Endothelial cell of umbilical vein (primary cell): Measurements from ENCODE around the gene ARRB1. TPM values are rescaled to one million over a fixed set of nuclear protein-coding genes. Genes with fewer than 3 reads are reported as not detected.

ENCODE experiments used
- BruUV-seq: library from RNA; stranded (reverse); fragments of 400-500 nt; replicated peaks from 2 replicates; lab custom pipeline; 2021; lab: Mats Ljungman, UMichigan
- CTCF ChIA-PET: fragments of 300-600, 350-600 bp; sonication (Branson Sonifier 250); formaldehyde crosslinking; loops from one replicate; lab custom pipeline; 2021; ENCODE audit warnings: antibody characterized with exemption, inconsistent platforms; lab: Charles Lee
- POLR2A ChIA-PET: fragments of 300-600, 350-600 bp; sonication (Branson Sonifier 250); formaldehyde crosslinking; loops from one replicate; lab custom pipeline; 2021; ENCODE audit warnings: antibody characterized with exemption, inconsistent platforms; lab: Charles Lee
- DNase-seq: peaks from one replicate; pipeline ENCODE4 v3.0.0-alpha.2; 2011; ENCODE audit warnings: low read depth, low spot score
- FAIRE-seq: peaks from 2 replicates; lab custom pipeline; 2011; peaks lifted over from hg19 to GRCh38; lab: Jason Lieb, UNC
- H2AFZ ChIP-seq: 2 replicates; pipeline ENCODE4 v1.6.0; 2012; ENCODE audit warnings: low read depth, low read length, control low read depth, inconsistent platforms
- H3K27ac ChIP-seq: 2 replicates; pipeline ENCODE4 v1.5.1; 2011; ENCODE audit warnings: low read depth, mild to moderate bottlenecking, control low read depth, low read length, moderate library complexity; ENCODE audit not compliant: insufficient read depth
- H3K27me3 ChIP-seq, 2 experiments: 2 replicates each; pipeline versions ENCODE4 v1.6.0 to v1.6.1; 2011; ENCODE audit warnings: low read length in 2 of 2, mixed read lengths in 1 of 2; ENCODE audit not compliant: control insufficient read depth in 2 of 2, insufficient read depth in 2 of 2
- H3K36me3 ChIP-seq, 2 experiments: 2 replicates in 1 of 2; 3 replicates in 1 of 2; pipeline ENCODE4 v1.5.1; 2011; ENCODE audit warnings: low read length in 2 of 2, mild to moderate bottlenecking in 1 of 2, moderate library complexity in 1 of 2; ENCODE audit not compliant: control insufficient read depth in 2 of 2, insufficient read depth in 2 of 2; ENCODE audit errors: extremely low read depth in 1 of 2
- H3K4me1 ChIP-seq: 3 replicates; pipeline ENCODE4 v1.5.1; 2011; ENCODE audit warnings: mild to moderate bottlenecking, low read length; ENCODE audit not compliant: control insufficient read depth, insufficient read depth; ENCODE audit errors: extremely low read depth
- H3K4me2 ChIP-seq: 2 replicates; pipeline ENCODE4 v1.6.1; 2011; ENCODE audit warnings: low read length, control low read depth, mixed read lengths; ENCODE audit not compliant: insufficient read depth
- H3K4me3 ChIP-seq, 3 experiments: fragments of 200-600 bp in 1 of 3; sonication (generic), shearing (Covaris generic) in 1 of 3; replicated peaks in 1 of 3; 2 replicates each; pipeline ENCODE4 v1.5.1; 2011 to 2016; ENCODE audit warnings: control low read depth in 3 of 3, low read length in 3 of 3, mild to moderate bottlenecking in 2 of 3, inconsistent platforms in 1 of 3, low read depth in 1 of 3, moderate library complexity in 1 of 3; ENCODE audit not compliant: insufficient read depth in 1 of 3
- H3K79me2 ChIP-seq: 2 replicates; pipeline ENCODE4 v1.6.0; 2012; ENCODE audit warnings: low read length, inconsistent platforms; ENCODE audit not compliant: control insufficient read depth, insufficient read depth
- H3K9ac ChIP-seq: replicated peaks from 2 replicates; pipeline ENCODE3; 2011; ENCODE audit warnings: low read length, control low read depth; ENCODE audit not compliant: insufficient read depth; ENCODE audit errors: extremely low read depth
- H3K9me1 ChIP-seq: replicated peaks from 3 replicates; pipeline ENCODE4 v1.6.0; 2011; ENCODE audit warnings: mild to moderate bottlenecking, low read length; ENCODE audit not compliant: control insufficient read depth, insufficient read depth; ENCODE audit errors: extremely low read depth
- H3K9me3 ChIP-seq: replicated peaks from 2 replicates; pipeline ENCODE4 v1.5.1; 2012; ENCODE audit warnings: low read length, inconsistent platforms; ENCODE audit not compliant: control insufficient read depth, insufficient read depth
- H4K20me1 ChIP-seq: replicated peaks from 2 replicates; pipeline ENCODE3; 2011; ENCODE audit warnings: mild to moderate bottlenecking, low read length; ENCODE audit not compliant: control insufficient read depth, insufficient read depth; ENCODE audit errors: extremely low read depth
- CTCF ChIP-seq, 2 donors: IDR thresholded peaks; 1 replicate in 1 of 2; 2 replicates in 1 of 2; pipeline ENCODE4 v1.5.1; 2011; ENCODE audit warnings: low read length in 2 of 2, mild to moderate bottlenecking in 2 of 2, moderate library complexity in 2 of 2, control low read depth in 1 of 2, inconsistent platforms in 1 of 2, low read depth in 1 of 2; ENCODE audit not compliant: insufficient read depth in 1 of 2; ENCODE audit errors: extremely low read depth in 1 of 2
- EZH2 ChIP-seq: IDR thresholded peaks from 2 replicates; pipeline ENCODE4 v1.6.1; 2012; ENCODE audit warnings: borderline replicate concordance, low read depth, mild to moderate bottlenecking, moderate library complexity, low read length, inconsistent platforms; ENCODE audit not compliant: severe bottlenecking
- GATA2 ChIP-seq: IDR thresholded peaks from 2 replicates; pipeline ENCODE4 v1.7.0; 2011; ENCODE audit warnings: low read depth, mild to moderate bottlenecking, moderate library complexity, mixed read lengths, low read length; ENCODE audit not compliant: insufficient read length, insufficient read depth
- MYC ChIP-seq: IDR thresholded peaks from one replicate; pipeline ENCODE4 v1.6.1; 2011; ENCODE audit warnings: mild to moderate bottlenecking, low read depth, low read length
- dilution Hi-C: fragments of 300-500 bp; cut with MboI; formaldehyde crosslinking; loops from one replicate; pipeline ENCODE4 v1.15.0; 2019; ENCODE audit warnings: low sequenced_read_pairs; ENCODE audit not compliant: extremely low pct_ligation_motif_present
- intact Hi-C: fragments of 100-400 bp; cut with micrococcal nuclease; formaldehyde crosslinking; loops from one replicate; pipeline ENCODE4 v1.10.0; 2022
- polyA plus RNA-seq, 4 experiments: library from polyadenylated mRNA; depleted of rRNA in 3 of 4; stranded (reverse) in 3 of 4; unstranded in 1 of 4; fragments of >200 nt; gene quantifications; 2 replicates each; pipeline versions ENCODE4 v1.2.1 to v1.2.3, GENCODE V29; 2011 to 2012; ENCODE audit warnings: missing spikeins in 1 of 4
- total RNA-seq: library from RNA; stranded (reverse); gene quantifications from 2 replicates; pipeline ENCODE4 v1.2.3, GENCODE V29; 2021
- TF ChIP-seq, protein P1 (sequence below): IDR thresholded peaks from 2 replicates; pipeline ENCODE4 v1.6.1; 2011; ENCODE audit not compliant: insufficient read depth, insufficient read length

Gene ARRB1
- total and polyA plus RNA-seq, 2 donors (not counting 3 experiments of a cell fraction or from before 2014, with no cell fraction given), result 63.9 to 92.6 TPM

DNA sequence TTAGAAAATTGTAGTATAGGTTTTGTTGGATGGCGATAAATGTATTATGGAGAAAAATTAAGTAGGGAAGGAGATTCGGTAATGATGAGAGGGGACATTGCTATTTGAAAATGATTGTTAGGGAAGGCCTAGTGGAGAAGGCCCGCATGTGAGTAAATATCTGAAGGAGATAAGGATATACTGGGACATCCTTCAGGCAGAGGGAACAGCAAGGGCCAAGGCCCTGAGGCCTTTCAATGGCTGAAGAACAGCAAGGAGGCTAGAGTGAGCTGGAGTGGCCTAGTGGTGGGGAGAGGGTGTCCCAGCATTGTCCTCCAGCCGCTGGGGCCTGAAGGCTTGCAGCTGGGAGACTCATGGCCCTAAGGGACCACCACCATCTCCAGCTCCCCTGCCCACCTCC lies 23.2 kb upstream of the ARRB1 start:
- no peak overlapping the region for H3K27ac ChIP-seq
- H3K27me3 ChIP-seq, result no peaks in the 10 kb centered on the region
- CTCF ChIA-PET, result interaction anchor here (0.9 to 3.3 kb wide), 6 partner anchors 10 to 94 kb away, joined by 3 to 15 read pairs (median 4); no protein-coding TSS in a partner anchor
- H3K9me3 ChIP-seq, result no peaks in the 10 kb centered on the region
- TF ChIP-seq CTCF (IDR thresholded peaks at IDR 0.05; ENCODE audit: extremely low read depth in 1 of 2, insufficient read depth in 1 of 2, low read depth in 1 of 2, low read length in 2 of 2), result no peak
- TF ChIP-seq, protein P1, sequence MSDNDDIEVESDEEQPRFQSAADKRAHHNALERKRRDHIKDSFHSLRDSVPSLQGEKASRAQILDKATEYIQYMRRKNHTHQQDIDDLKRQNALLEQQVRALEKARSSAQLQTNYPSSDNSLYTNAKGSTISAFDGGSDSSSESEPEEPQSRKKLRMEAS, result no peak
- TF ChIP-seq GATA2, result no peak
- no peak for TF ChIP-seq EZH2
- BruUV-seq, result no TSS peak
- H3K4me2 ChIP-seq, result no peak overlapping the region
- intact Hi-C loops, result no loop called here
- FAIRE-seq (no peak), DNase-seq (no peak)
- H3K36me3 ChIP-seq, result no peaks in the 10 kb centered on the region
- no peak overlapping the region for H3K4me3 ChIP-seq
- H3K9ac ChIP-seq, result no peak overlapping the region
- peaks cover 12% of the 10 kb centered on the region for H3K4me1 ChIP-seq
- no peaks in the 10 kb centered on the region for H3K79me2 ChIP-seq
- no peaks in the 10 kb centered on the region for H4K20me1 ChIP-seq
- no peak overlapping the region for H2AFZ ChIP-seq
- POLR2A ChIA-PET, result no interaction called here
- dilution Hi-C loops, result no loop called here
- H3K9me1 ChIP-seq, result no peaks in the 10 kb centered on the region

GRCh38 chr11:75373201-75373600 lies 21.7 kb upstream of the ARRB1 start:
- no peak for TF ChIP-seq MYC
- Histone ChIP-seq H3K4me2 (no peak overlapping the region), H4K20me1 (no peaks in the 10 kb centered on the region), H3K4me3 (no peak overlapping the region), H3K9ac (no peak overlapping the region), H3K9me3 (no peaks in the 10 kb centered on the region), H3K36me3 (no peaks in the 10 kb centered on the region), H3K79me2 (no peaks in the 10 kb centered on the region), H3K27ac (no peak overlapping the region), H3K9me1 (no peaks in the 10 kb centered on the region), H2AFZ (no peak overlapping the region), H3K27me3 (no peaks in the 10 kb centered on the region), H3K4me1 (peaks cover 14% of the 10 kb centered on the region)
- intact Hi-C loops, result no loop called here
- POLR2A ChIA-PET, result no interaction called here
- CTCF ChIA-PET, result interaction anchor here (2.3 kb wide), 1 partner anchor 93 kb away, joined by 11 read pairs; no protein-coding TSS in a partner anchor
- dilution Hi-C loops, result no loop called here
- BruUV-seq, result no TSS peak
- FAIRE-seq (no peak), DNase-seq (no peak)
